Endothelial cell of umbilical vein (primary cell): Measurements from ENCODE around the gene SLC24A3. TPM values are rescaled to one million over a fixed set of nuclear protein-coding genes. Genes with fewer than 3 reads are reported as not detected.

Experiments
- BruUV-seq: library from RNA; stranded (reverse); fragments of 400-500 nt; replicated peaks from 2 replicates; lab custom pipeline; 2021; lab: Mats Ljungman, UMichigan
- CTCF ChIA-PET: fragments of 300-600, 350-600 bp; sonication (Branson Sonifier 250); formaldehyde crosslinking; loops from one replicate; lab custom pipeline; 2021; ENCODE audit warnings: antibody characterized with exemption, inconsistent platforms; lab: Charles Lee
- POLR2A ChIA-PET: fragments of 300-600, 350-600 bp; sonication (Branson Sonifier 250); formaldehyde crosslinking; loops from one replicate; lab custom pipeline; 2021; ENCODE audit warnings: antibody characterized with exemption, inconsistent platforms; lab: Charles Lee
- DNase-seq: peaks from one replicate; pipeline ENCODE4 v3.0.0-alpha.2; 2011; ENCODE audit warnings: low read depth, low spot score
- FAIRE-seq: peaks from 2 replicates; lab custom pipeline; 2011; peaks lifted over from hg19 to GRCh38; lab: Jason Lieb, UNC
- H2AFZ ChIP-seq: 2 replicates; pipeline ENCODE4 v1.6.0; 2012; ENCODE audit warnings: low read depth, low read length, control low read depth, inconsistent platforms
- H3K27ac ChIP-seq: 2 replicates; pipeline ENCODE4 v1.5.1; 2011; ENCODE audit warnings: low read depth, mild to moderate bottlenecking, control low read depth, low read length, moderate library complexity; ENCODE audit not compliant: insufficient read depth
- H3K27me3 ChIP-seq, 2 experiments: 2 replicates each; pipeline versions ENCODE4 v1.6.0 to v1.6.1; 2011; ENCODE audit warnings: low read length in 2 of 2, mixed read lengths in 1 of 2; ENCODE audit not compliant: control insufficient read depth in 2 of 2, insufficient read depth in 2 of 2
- H3K36me3 ChIP-seq, 2 experiments: 2 replicates in 1 of 2; 3 replicates in 1 of 2; pipeline ENCODE4 v1.5.1; 2011; ENCODE audit warnings: low read length in 2 of 2, mild to moderate bottlenecking in 1 of 2, moderate library complexity in 1 of 2; ENCODE audit not compliant: control insufficient read depth in 2 of 2, insufficient read depth in 2 of 2; ENCODE audit errors: extremely low read depth in 1 of 2
- H3K4me1 ChIP-seq: 3 replicates; pipeline ENCODE4 v1.5.1; 2011; ENCODE audit warnings: mild to moderate bottlenecking, low read length; ENCODE audit not compliant: control insufficient read depth, insufficient read depth; ENCODE audit errors: extremely low read depth
- H3K4me2 ChIP-seq: 2 replicates; pipeline ENCODE4 v1.6.1; 2011; ENCODE audit warnings: low read length, control low read depth, mixed read lengths; ENCODE audit not compliant: insufficient read depth
- H3K4me3 ChIP-seq, 3 experiments: fragments of 200-600 bp in 1 of 3; sonication (generic), shearing (Covaris generic) in 1 of 3; replicated peaks in 1 of 3; 2 replicates each; pipeline ENCODE4 v1.5.1; 2011 to 2016; ENCODE audit warnings: control low read depth in 3 of 3, low read length in 3 of 3, mild to moderate bottlenecking in 2 of 3, inconsistent platforms in 1 of 3, low read depth in 1 of 3, moderate library complexity in 1 of 3; ENCODE audit not compliant: insufficient read depth in 1 of 3
- H3K79me2 ChIP-seq: 2 replicates; pipeline ENCODE4 v1.6.0; 2012; ENCODE audit warnings: low read length, inconsistent platforms; ENCODE audit not compliant: control insufficient read depth, insufficient read depth
- H3K9ac ChIP-seq: replicated peaks from 2 replicates; pipeline ENCODE3; 2011; ENCODE audit warnings: low read length, control low read depth; ENCODE audit not compliant: insufficient read depth; ENCODE audit errors: extremely low read depth
- H3K9me1 ChIP-seq: replicated peaks from 3 replicates; pipeline ENCODE4 v1.6.0; 2011; ENCODE audit warnings: mild to moderate bottlenecking, low read length; ENCODE audit not compliant: control insufficient read depth, insufficient read depth; ENCODE audit errors: extremely low read depth
- H3K9me3 ChIP-seq: replicated peaks from 2 replicates; pipeline ENCODE4 v1.5.1; 2012; ENCODE audit warnings: low read length, inconsistent platforms; ENCODE audit not compliant: control insufficient read depth, insufficient read depth
- H4K20me1 ChIP-seq: replicated peaks from 2 replicates; pipeline ENCODE3; 2011; ENCODE audit warnings: mild to moderate bottlenecking, low read length; ENCODE audit not compliant: control insufficient read depth, insufficient read depth; ENCODE audit errors: extremely low read depth
- EZH2 ChIP-seq: IDR thresholded peaks from 2 replicates; pipeline ENCODE4 v1.6.1; 2012; ENCODE audit warnings: borderline replicate concordance, low read depth, mild to moderate bottlenecking, moderate library complexity, low read length, inconsistent platforms; ENCODE audit not compliant: severe bottlenecking
- FOS ChIP-seq: IDR thresholded peaks from 2 replicates; pipeline ENCODE4 v1.6.1; 2011; ENCODE audit warnings: mild to moderate bottlenecking, low read length, moderate library complexity, borderline replicate concordance; ENCODE audit not compliant: insufficient read depth
- GATA2 ChIP-seq: IDR thresholded peaks from 2 replicates; pipeline ENCODE4 v1.7.0; 2011; ENCODE audit warnings: low read depth, mild to moderate bottlenecking, moderate library complexity, mixed read lengths, low read length; ENCODE audit not compliant: insufficient read length, insufficient read depth
- JUN ChIP-seq: IDR thresholded peaks from 2 replicates; pipeline ENCODE4 v1.6.1; 2011; ENCODE audit warnings: borderline replicate concordance, low read depth; ENCODE audit not compliant: insufficient read length, insufficient read depth
- MYC ChIP-seq: IDR thresholded peaks from one replicate; pipeline ENCODE4 v1.6.1; 2011; ENCODE audit warnings: mild to moderate bottlenecking, low read depth, low read length
- POLR2A ChIP-seq: IDR thresholded peaks from 2 replicates; pipeline ENCODE4 v1.6.1; 2012; ENCODE audit warnings: low read depth, mild to moderate bottlenecking, control low read depth, low read length
- POLR2AphosphoS5 ChIP-seq: IDR thresholded peaks from 2 replicates; pipeline ENCODE4 v1.6.1; 2012; ENCODE audit warnings: low read depth, mild to moderate bottlenecking, control low read depth, low read length, moderate library complexity; ENCODE audit not compliant: insufficient read depth
- dilution Hi-C: fragments of 300-500 bp; cut with MboI; formaldehyde crosslinking; loops from one replicate; pipeline ENCODE4 v1.15.0; 2019; ENCODE audit warnings: low sequenced_read_pairs; ENCODE audit not compliant: extremely low pct_ligation_motif_present
- intact Hi-C: fragments of 100-400 bp; cut with micrococcal nuclease; formaldehyde crosslinking; loops from one replicate; pipeline ENCODE4 v1.10.0; 2022
- polyA plus RNA-seq, 4 experiments: library from polyadenylated mRNA; depleted of rRNA in 3 of 4; stranded (reverse) in 3 of 4; unstranded in 1 of 4; fragments of >200 nt; gene quantifications; 2 replicates each; pipeline versions ENCODE4 v1.2.1 to v1.2.3, GENCODE V29; 2011 to 2012; ENCODE audit warnings: missing spikeins in 1 of 4
- total RNA-seq: library from RNA; stranded (reverse); gene quantifications from 2 replicates; pipeline ENCODE4 v1.2.3, GENCODE V29; 2021
- TF ChIP-seq, protein P1 (sequence below): IDR thresholded peaks from 2 replicates; pipeline ENCODE4 v1.6.1; 2011; ENCODE audit not compliant: insufficient read depth, insufficient read length
- TF ChIP-seq, protein P2 (sequence below), 2 donors: IDR thresholded peaks; 1 replicate in 1 of 2; 2 replicates in 1 of 2; pipeline ENCODE4 v1.5.1; 2011; ENCODE audit warnings: low read length in 2 of 2, mild to moderate bottlenecking in 2 of 2, moderate library complexity in 2 of 2, control low read depth in 1 of 2, inconsistent platforms in 1 of 2, low read depth in 1 of 2; ENCODE audit not compliant: insufficient read depth in 1 of 2; ENCODE audit errors: extremely low read depth in 1 of 2

Gene SLC24A3
- total and polyA plus RNA-seq, 2 donors (not counting 3 experiments of a cell fraction or from before 2014, with no cell fraction given) = not detected

GRCh38 chr20:19335341-19335740 lies 122.9 kb downstream of the SLC24A3 start:
- intact Hi-C loops (no loop called here), dilution Hi-C loops (no loop called here)
- no peak overlapping the region for H3K27ac ChIP-seq
- no peaks in the 10 kb centered on the region for H3K4me1 ChIP-seq
- no TSS peak for BruUV-seq
- no peak overlapping the region for H3K4me2 ChIP-seq
- no peaks in the 10 kb centered on the region for H3K27me3 ChIP-seq
- no peak for TF ChIP-seq EZH2
- TF ChIP-seq GATA2 = no peak
- TF ChIP-seq POLR2AphosphoS5 = no peak
- no peak for TF ChIP-seq FOS
- no peak for TF ChIP-seq POLR2A
- no peak for TF ChIP-seq MYC
- TF ChIP-seq, protein P1, sequence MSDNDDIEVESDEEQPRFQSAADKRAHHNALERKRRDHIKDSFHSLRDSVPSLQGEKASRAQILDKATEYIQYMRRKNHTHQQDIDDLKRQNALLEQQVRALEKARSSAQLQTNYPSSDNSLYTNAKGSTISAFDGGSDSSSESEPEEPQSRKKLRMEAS = no peak
- TF ChIP-seq JUN = no peak
- H4K20me1 ChIP-seq = no peaks in the 10 kb centered on the region
- FAIRE-seq (no peak), DNase-seq (no peak)
- ChIA-PET CTCF (no interaction called here), POLR2A (no interaction called here)
- no peaks in the 10 kb centered on the region for H3K9me3 ChIP-seq
- H3K4me3 ChIP-seq = no peak overlapping the region
- no peaks in the 10 kb centered on the region for H3K36me3 ChIP-seq
- no peak overlapping the region for H2AFZ ChIP-seq
- H3K9ac ChIP-seq = no peak overlapping the region
- H3K9me1 ChIP-seq = no peaks in the 10 kb centered on the region
- H3K79me2 ChIP-seq = no peaks in the 10 kb centered on the region

- Histone ChIP-seq H3K27me3 (no peaks in the 10 kb centered on the region), H3K36me3 (no peaks in the 10 kb centered on the region), H2AFZ (no peak overlapping the region), H3K27ac (no peak overlapping the region), H4K20me1 (no peaks in the 10 kb centered on the region), H3K9me1 (no peaks in the 10 kb centered on the region), H3K4me3 (no peak overlapping the region), H3K9me3 (no peaks in the 10 kb centered on the region), H3K4me1 (no peaks in the 10 kb centered on the region), H3K9ac (no peak overlapping the region), H3K79me2 (no peaks in the 10 kb centered on the region), H3K4me2 (no peak overlapping the region)
- POLR2A ChIA-PET = no interaction called here
- TF ChIP-seq, protein P2, sequence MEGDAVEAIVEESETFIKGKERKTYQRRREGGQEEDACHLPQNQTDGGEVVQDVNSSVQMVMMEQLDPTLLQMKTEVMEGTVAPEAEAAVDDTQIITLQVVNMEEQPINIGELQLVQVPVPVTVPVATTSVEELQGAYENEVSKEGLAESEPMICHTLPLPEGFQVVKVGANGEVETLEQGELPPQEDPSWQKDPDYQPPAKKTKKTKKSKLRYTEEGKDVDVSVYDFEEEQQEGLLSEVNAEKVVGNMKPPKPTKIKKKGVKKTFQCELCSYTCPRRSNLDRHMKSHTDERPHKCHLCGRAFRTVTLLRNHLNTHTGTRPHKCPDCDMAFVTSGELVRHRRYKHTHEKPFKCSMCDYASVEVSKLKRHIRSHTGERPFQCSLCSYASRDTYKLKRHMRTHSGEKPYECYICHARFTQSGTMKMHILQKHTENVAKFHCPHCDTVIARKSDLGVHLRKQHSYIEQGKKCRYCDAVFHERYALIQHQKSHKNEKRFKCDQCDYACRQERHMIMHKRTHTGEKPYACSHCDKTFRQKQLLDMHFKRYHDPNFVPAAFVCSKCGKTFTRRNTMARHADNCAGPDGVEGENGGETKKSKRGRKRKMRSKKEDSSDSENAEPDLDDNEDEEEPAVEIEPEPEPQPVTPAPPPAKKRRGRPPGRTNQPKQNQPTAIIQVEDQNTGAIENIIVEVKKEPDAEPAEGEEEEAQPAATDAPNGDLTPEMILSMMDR (IDR thresholded peaks at IDR 0.05; ENCODE audit: extremely low read depth in 1 of 2, insufficient read depth in 1 of 2, low read depth in 1 of 2, low read length in 2 of 2) = no peak
- TF ChIP-seq POLR2A (no peak), EZH2 (no peak), FOS (no peak), GATA2 (no peak), POLR2AphosphoS5 (no peak), JUN (no peak), MYC (no peak)
- TF ChIP-seq, protein P1 = no peak
- FAIRE-seq (no peak), DNase-seq (no peak)
- dilution Hi-C loops = no loop called here
- CTCF ChIA-PET = no interaction called here
- no TSS peak for BruUV-seq
- intact Hi-C loops = no loop called here
Measured at GRCh38 chr20:19335916-19336315, 123.5 kb downstream of the SLC24A3 start.
